SK-N-SH treated with all-trans-retinoic acid at 6 μM for 48 hours (cell line): ENCODE data around the gene TMEM163.
"Not testable (repeated sequence)": the region's sequence is repeated elsewhere in the genome, so short reads cannot be mapped to it uniquely, and the experiment has no call there.

Experiments used
- ATAC-seq: fragments of 200-7000 bp; cut with Tn5 transposase; 3 replicates; pipeline ENCODE4 v1.9.1; 2020; ENCODE audit warnings: mild to moderate bottlenecking, moderate library complexity
- ARNTL ChIP-seq: fragments of 450-650 bp; formaldehyde crosslinking; IDR thresholded peaks from 2 replicates; pipeline ENCODE4 v1.5.0; 2020; ENCODE audit warnings: low read depth, mild to moderate bottlenecking, moderate library complexity, borderline replicate concordance
- BACH2 ChIP-seq: fragments of 250-450 bp; sonication (Bioruptor Pico); IDR thresholded peaks from 2 replicates; pipeline ENCODE4 v1.9.0; 2021; ENCODE audit warnings: mild to moderate bottlenecking, borderline replicate concordance
- CSDC2 ChIP-seq: fragments of 250-450 bp; sonication (Bioruptor Pico); IDR thresholded peaks from 2 replicates; pipeline ENCODE4 v1.5.0; 2020; ENCODE audit warnings: mild to moderate bottlenecking, moderate library complexity
- ESRRG ChIP-seq: fragments of 250-450 bp; sonication (Bioruptor Pico); IDR thresholded peaks from 2 replicates; pipeline ENCODE4 v1.6.1; 2021; ENCODE audit warnings: mild to moderate bottlenecking
- GLIS3 ChIP-seq: fragments of 250-450 bp; sonication (Bioruptor Pico); IDR thresholded peaks from 2 replicates; pipeline ENCODE4 v1.5.0; 2020; ENCODE audit warnings: mild to moderate bottlenecking, moderate library complexity
- ISL1 ChIP-seq: fragments of 250-450 bp; sonication (Bioruptor Pico); IDR thresholded peaks from 2 replicates; pipeline ENCODE4 v2.1.2; 2022; ENCODE audit warnings: mild to moderate bottlenecking, moderate library complexity
- OSR1 ChIP-seq: fragments of 250-450 bp; sonication (Bioruptor Pico); IDR thresholded peaks from 2 replicates; pipeline ENCODE4 v1.8.0; 2022; ENCODE audit warnings: moderate library complexity, mild to moderate bottlenecking, inconsistent platforms
- RARB ChIP-seq: fragments of 250-450 bp; sonication (Bioruptor Pico); IDR thresholded peaks from 2 replicates; pipeline ENCODE4 v1.8.0; 2021; ENCODE audit warnings: mild to moderate bottlenecking, moderate library complexity
- SNAI2 ChIP-seq: fragments of 250-450 bp; sonication (Bioruptor Pico); IDR thresholded peaks from 2 replicates; pipeline ENCODE4 v1.5.0; 2020; ENCODE audit warnings: mild to moderate bottlenecking, moderate library complexity
- TCF4 ChIP-seq: fragments of 250-450 bp; sonication (Bioruptor Pico); IDR thresholded peaks from 2 replicates; pipeline ENCODE4 v1.8.0; 2021; ENCODE audit warnings: mild to moderate bottlenecking, moderate library complexity, borderline replicate concordance
- TOX ChIP-seq: fragments of 250-450 bp; sonication (Bioruptor Pico); IDR thresholded peaks from 2 replicates; pipeline ENCODE4 v1.8.0; 2021; ENCODE audit warnings: mild to moderate bottlenecking, moderate library complexity, borderline replicate concordance
- ZFP3 ChIP-seq: fragments of 250-450 bp; sonication (Bioruptor Pico); IDR thresholded peaks from 2 replicates; pipeline ENCODE4 v1.5.0; 2020; ENCODE audit warnings: mild to moderate bottlenecking, moderate library complexity
- ZFP30 ChIP-seq: fragments of 450-650 bp; formaldehyde crosslinking; IDR thresholded peaks from 2 replicates; pipeline ENCODE4 v1.5.0; 2022; ENCODE audit warnings: mild to moderate bottlenecking, moderate library complexity
- ZNF565 ChIP-seq: fragments of 450-650 bp; formaldehyde crosslinking; conservative IDR thresholded peaks from 2 replicates; pipeline ENCODE4 v1.5.0; 2020; ENCODE audit warnings: low read depth, mild to moderate bottlenecking, moderate library complexity
- ZNF8 ChIP-seq: fragments of 450-650 bp; formaldehyde crosslinking; IDR thresholded peaks from 2 replicates; pipeline ENCODE4 v1.5.0; 2020; ENCODE audit warnings: mild to moderate bottlenecking, moderate library complexity
- TF ChIP-seq, protein P1 (sequence below): fragments of 250-450 bp; sonication (Bioruptor Pico); IDR thresholded peaks from 2 replicates; pipeline ENCODE4 v1.8.0; 2020; ENCODE audit warnings: mild to moderate bottlenecking, moderate library complexity, borderline replicate concordance
- TF ChIP-seq, protein P2 (sequence below): fragments of 250-450 bp; sonication (Bioruptor Pico); IDR thresholded peaks from 2 replicates; pipeline ENCODE4 v1.5.1; 2020; ENCODE audit warnings: low read depth, mild to moderate bottlenecking, moderate library complexity
- TF ChIP-seq, protein P3 (sequence below): fragments of 250-450 bp; sonication (Bioruptor Pico); IDR thresholded peaks from 2 replicates; pipeline ENCODE4 v1.5.0; 2020; ENCODE audit warnings: mild to moderate bottlenecking, moderate library complexity
- TF ChIP-seq, protein P4 (sequence below): fragments of 250-450 bp; sonication (Bioruptor Pico); IDR thresholded peaks from 2 replicates; pipeline ENCODE4 v1.5.1; 2021; ENCODE audit warnings: mild to moderate bottlenecking, moderate library complexity
- TF ChIP-seq, protein P5 (sequence below): fragments of 250-450 bp; sonication (Bioruptor Pico); IDR thresholded peaks from 2 replicates; pipeline ENCODE4 v1.8.0; 2021; ENCODE audit warnings: low read depth, mild to moderate bottlenecking, moderate library complexity, borderline replicate concordance

TMEM163 gene

DNA sequence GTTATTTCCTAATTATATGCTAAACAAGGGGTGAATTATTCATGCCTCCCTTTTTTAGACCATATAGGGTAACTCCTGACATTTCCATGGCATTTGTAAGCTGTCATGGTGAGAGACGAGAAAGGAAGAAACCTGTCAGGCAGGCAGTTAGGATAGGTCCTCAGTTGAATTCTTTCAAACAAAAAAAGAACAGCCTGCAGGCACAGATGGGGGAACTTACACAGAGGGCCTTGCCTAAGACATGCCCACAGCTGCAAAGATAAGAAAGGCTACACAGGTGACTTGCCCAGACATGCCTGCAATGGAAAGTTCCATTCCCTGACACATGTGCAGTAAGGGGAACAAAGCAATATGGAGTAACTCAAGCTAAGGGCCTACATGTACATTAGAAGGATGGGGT is 128.1 kb downstream of the TMEM163 start:
- no peak for TF ChIP-seq ZFP3
- TF ChIP-seq RARB (CRISPR knock-in tag): no peak
- no peak for TF ChIP-seq ISL1
- no peak for TF ChIP-seq TOX
- TF ChIP-seq, protein P1, sequence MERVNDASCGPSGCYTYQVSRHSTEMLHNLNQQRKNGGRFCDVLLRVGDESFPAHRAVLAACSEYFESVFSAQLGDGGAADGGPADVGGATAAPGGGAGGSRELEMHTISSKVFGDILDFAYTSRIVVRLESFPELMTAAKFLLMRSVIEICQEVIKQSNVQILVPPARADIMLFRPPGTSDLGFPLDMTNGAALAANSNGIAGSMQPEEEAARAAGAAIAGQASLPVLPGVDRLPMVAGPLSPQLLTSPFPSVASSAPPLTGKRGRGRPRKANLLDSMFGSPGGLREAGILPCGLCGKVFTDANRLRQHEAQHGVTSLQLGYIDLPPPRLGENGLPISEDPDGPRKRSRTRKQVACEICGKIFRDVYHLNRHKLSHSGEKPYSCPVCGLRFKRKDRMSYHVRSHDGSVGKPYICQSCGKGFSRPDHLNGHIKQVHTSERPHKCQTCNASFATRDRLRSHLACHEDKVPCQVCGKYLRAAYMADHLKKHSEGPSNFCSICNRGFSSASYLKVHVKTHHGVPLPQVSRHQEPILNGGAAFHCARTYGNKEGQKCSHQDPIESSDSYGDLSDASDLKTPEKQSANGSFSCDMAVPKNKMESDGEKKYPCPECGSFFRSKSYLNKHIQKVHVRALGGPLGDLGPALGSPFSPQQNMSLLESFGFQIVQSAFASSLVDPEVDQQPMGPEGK (CRISPR knock-in tag): no peak
- TF ChIP-seq, protein P2, sequence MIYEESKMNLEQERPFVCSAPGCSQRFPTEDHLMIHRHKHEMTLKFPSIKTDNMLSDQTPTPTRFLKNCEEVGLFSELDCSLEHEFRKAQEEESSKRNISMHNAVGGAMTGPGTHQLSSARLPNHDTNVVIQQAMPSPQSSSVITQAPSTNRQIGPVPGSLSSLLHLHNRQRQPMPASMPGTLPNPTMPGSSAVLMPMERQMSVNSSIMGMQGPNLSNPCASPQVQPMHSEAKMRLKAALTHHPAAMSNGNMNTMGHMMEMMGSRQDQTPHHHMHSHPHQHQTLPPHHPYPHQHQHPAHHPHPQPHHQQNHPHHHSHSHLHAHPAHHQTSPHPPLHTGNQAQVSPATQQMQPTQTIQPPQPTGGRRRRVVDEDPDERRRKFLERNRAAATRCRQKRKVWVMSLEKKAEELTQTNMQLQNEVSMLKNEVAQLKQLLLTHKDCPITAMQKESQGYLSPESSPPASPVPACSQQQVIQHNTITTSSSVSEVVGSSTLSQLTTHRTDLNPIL (CRISPR knock-in tag): no peak
- TF ChIP-seq GLIS3: no peak
- no peak for TF ChIP-seq ZFP30 (CRISPR knock-in tag)
- no peak for TF ChIP-seq TCF4 (CRISPR knock-in tag)
- TF ChIP-seq ZNF8: no peak
- no peak for TF ChIP-seq ZNF565
- TF ChIP-seq SNAI2 (CRISPR knock-in tag): no peak
- no peak for TF ChIP-seq OSR1 (CRISPR knock-in tag)
- no peak for ATAC-seq

DNA sequence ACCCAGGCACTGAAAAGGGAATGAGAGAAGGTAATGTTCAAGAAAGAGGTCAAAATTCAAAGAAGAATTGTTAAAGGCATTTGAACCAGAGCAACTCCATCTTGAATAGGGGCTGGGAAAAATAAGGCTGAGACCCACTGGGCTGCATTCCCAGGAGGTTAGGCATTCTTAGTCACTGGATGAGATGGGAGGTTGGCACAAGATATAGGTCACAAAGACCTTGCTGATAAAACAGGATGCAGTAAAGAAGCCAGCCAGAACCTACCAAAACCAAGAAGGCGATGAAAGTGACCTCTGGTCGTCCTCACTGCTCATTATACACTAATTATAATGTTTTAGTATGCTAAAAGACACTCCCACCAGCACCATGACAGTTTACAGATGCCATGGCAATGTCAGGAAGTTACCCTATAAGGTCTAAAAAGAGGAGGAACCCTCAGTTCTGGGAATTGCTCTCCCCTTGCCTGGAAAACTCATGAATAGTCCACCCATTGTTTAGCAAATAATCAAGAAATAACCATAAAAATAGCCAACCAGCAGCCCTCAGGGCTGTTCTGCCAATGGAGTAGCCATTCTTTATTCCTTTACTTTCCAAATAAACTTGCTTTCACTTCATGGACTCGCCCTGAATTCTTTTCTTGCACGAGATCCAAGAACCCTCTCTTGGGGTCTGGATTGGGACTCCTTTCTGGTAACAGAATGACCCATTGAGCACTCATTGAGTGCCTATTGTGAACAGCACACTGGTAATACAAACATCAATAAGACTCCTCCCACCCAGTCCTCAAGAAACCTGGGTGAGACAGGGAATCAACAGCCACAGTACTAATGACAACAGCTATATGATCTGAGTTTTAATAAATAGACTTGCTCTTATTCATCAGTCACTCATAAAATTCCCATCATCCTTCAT is 129.4 kb downstream of the TMEM163 start:
- ATAC-seq: not testable (repeated sequence)

DNA sequence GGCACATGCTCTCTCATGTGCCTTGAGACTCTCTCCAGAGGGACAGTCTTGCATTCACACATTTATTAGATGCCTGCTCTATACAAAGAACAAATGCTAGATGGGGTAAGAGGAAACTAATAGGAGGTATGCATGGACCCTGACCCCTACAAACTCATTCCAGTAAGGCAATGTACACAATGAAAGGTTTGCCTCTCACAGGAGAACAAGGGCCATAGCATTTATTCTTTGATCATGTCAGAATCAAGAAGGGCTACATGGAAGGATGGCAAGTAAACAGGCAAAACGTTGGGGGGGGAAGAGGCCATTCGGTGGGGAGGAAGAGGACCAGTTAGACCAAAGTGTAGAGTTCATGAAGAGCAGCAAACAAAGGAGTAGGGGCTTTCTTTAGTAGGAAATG is 130.2 kb downstream of the TMEM163 start:
- ATAC-seq: no peak
- TF ChIP-seq ARNTL: no peak
- no peak for TF ChIP-seq ESRRG (CRISPR knock-in tag)
- TF ChIP-seq, protein P3, sequence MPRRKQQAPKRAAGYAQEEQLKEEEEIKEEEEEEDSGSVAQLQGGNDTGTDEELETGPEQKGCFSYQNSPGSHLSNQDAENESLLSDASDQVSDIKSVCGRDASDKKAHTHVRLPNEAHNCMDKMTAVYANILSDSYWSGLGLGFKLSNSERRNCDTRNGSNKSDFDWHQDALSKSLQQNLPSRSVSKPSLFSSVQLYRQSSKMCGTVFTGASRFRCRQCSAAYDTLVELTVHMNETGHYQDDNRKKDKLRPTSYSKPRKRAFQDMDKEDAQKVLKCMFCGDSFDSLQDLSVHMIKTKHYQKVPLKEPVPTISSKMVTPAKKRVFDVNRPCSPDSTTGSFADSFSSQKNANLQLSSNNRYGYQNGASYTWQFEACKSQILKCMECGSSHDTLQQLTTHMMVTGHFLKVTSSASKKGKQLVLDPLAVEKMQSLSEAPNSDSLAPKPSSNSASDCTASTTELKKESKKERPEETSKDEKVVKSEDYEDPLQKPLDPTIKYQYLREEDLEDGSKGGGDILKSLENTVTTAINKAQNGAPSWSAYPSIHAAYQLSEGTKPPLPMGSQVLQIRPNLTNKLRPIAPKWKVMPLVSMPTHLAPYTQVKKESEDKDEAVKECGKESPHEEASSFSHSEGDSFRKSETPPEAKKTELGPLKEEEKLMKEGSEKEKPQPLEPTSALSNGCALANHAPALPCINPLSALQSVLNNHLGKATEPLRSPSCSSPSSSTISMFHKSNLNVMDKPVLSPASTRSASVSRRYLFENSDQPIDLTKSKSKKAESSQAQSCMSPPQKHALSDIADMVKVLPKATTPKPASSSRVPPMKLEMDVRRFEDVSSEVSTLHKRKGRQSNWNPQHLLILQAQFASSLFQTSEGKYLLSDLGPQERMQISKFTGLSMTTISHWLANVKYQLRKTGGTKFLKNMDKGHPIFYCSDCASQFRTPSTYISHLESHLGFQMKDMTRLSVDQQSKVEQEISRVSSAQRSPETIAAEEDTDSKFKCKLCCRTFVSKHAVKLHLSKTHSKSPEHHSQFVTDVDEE: no peak
- TF ChIP-seq, protein P4, sequence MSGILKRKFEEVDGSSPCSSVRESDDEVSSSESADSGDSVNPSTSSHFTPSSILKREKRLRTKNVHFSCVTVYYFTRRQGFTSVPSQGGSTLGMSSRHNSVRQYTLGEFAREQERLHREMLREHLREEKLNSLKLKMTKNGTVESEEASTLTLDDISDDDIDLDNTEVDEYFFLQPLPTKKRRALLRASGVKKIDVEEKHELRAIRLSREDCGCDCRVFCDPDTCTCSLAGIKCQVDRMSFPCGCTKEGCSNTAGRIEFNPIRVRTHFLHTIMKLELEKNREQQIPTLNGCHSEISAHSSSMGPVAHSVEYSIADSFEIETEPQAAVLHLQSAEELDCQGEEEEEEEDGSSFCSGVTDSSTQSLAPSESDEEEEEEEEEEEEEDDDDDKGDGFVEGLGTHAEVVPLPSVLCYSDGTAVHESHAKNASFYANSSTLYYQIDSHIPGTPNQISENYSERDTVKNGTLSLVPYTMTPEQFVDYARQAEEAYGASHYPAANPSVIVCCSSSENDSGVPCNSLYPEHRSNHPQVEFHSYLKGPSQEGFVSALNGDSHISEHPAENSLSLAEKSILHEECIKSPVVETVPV (CRISPR knock-in tag): no peak
- no peak for TF ChIP-seq ISL1
- TF ChIP-seq, protein P2 (CRISPR knock-in tag): no peak
- no peak for TF ChIP-seq ZNF8
- TF ChIP-seq, protein P5, sequence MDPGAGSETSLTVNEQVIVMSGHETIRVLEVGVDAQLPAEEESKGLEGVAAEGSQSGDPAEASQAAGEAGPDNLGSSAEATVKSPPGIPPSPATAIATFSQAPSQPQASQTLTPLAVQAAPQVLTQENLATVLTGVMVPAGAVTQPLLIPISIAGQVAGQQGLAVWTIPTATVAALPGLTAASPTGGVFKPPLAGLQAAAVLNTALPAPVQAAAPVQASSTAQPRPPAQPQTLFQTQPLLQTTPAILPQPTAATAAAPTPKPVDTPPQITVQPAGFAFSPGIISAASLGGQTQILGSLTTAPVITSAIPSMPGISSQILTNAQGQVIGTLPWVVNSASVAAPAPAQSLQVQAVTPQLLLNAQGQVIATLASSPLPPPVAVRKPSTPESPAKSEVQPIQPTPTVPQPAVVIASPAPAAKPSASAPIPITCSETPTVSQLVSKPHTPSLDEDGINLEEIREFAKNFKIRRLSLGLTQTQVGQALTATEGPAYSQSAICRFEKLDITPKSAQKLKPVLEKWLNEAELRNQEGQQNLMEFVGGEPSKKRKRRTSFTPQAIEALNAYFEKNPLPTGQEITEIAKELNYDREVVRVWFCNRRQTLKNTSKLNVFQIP (CRISPR knock-in tag): no peak
- TF ChIP-seq ZFP30 (CRISPR knock-in tag): no peak
- TF ChIP-seq SNAI2 (CRISPR knock-in tag): no peak
- TF ChIP-seq, protein P1 (CRISPR knock-in tag): no peak
- TF ChIP-seq OSR1 (CRISPR knock-in tag): no peak
- TF ChIP-seq RARB (CRISPR knock-in tag): no peak
- TF ChIP-seq CSDC2: no peak
- TF ChIP-seq GLIS3: no peak
- no peak for TF ChIP-seq BACH2 (CRISPR knock-in tag)
